Peyer's patch (tissue), 4 donors: Measurements from ENCODE around the gene BLVRB.

Experiments used
- POLR2A ChIP-seq, 2 donors: fragments of 450-650 bp; IDR thresholded peaks; one replicate each; pipeline ENCODE4 v1.5.1; 2017; ENCODE audit warnings: antibody characterized with exemption in 2 of 2, mild to moderate bottlenecking in 2 of 2, moderate library complexity in 2 of 2
- TF ChIP-seq, protein P1 (sequence below), 6 experiments: fragments of 450-650 bp in 4 of 6; fragments of 200-600 bp in 2 of 6; sonication (generic) in 1 of 6; IDR thresholded peaks; one replicate each; pipeline ENCODE4 v1.5.1; 2017 to 2019; ENCODE audit warnings: antibody characterized with exemption in 6 of 6, mild to moderate bottlenecking in 3 of 6, moderate library complexity in 1 of 6

DNA sequence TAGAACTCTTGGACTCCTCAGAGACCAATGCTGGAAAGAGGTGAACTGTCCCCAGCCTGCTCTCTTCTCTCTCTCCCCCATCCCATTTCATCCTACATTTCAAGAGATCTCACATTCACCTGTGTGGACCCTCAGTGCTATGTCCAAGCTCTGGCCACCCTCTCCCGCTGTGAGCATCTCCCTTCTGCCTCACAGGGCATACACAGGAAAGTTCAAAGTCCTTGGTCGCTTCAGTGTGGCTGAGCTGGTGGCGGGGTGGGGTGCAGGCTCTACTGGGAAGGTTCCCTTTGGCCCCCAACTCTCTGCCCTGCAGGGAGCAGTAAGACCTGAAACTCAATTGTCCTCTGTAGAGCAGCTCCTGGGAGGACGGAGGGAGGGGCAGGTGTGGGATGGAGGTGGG is 28.2 kb upstream of the BLVRB start:
- TF ChIP-seq, protein P1, sequence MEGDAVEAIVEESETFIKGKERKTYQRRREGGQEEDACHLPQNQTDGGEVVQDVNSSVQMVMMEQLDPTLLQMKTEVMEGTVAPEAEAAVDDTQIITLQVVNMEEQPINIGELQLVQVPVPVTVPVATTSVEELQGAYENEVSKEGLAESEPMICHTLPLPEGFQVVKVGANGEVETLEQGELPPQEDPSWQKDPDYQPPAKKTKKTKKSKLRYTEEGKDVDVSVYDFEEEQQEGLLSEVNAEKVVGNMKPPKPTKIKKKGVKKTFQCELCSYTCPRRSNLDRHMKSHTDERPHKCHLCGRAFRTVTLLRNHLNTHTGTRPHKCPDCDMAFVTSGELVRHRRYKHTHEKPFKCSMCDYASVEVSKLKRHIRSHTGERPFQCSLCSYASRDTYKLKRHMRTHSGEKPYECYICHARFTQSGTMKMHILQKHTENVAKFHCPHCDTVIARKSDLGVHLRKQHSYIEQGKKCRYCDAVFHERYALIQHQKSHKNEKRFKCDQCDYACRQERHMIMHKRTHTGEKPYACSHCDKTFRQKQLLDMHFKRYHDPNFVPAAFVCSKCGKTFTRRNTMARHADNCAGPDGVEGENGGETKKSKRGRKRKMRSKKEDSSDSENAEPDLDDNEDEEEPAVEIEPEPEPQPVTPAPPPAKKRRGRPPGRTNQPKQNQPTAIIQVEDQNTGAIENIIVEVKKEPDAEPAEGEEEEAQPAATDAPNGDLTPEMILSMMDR (IDR thresholded peaks at IDR 0.05) = no peak
- no peak for TF ChIP-seq POLR2A (IDR thresholded peaks at IDR 0.05)
